Loucy (cell line): Measurements from ENCODE around the gene MTFR1L.

ENCODE experiments used
- H2AFZ ChIP-seq: fragments of 200-600 bp; sonication (generic); 2 replicates; pipeline ENCODE4 v1.6.0; 2016; ENCODE audit warnings: antibody characterized with exemption, mild to moderate bottlenecking, low read length, moderate library complexity
- H3F3A ChIP-seq: fragments of 200-600 bp; 2 replicates; pipeline ENCODE4 v1.6.0; 2016; ENCODE audit warnings: antibody characterized with exemption, low read depth, mild to moderate bottlenecking
- H3K27me3 ChIP-seq: fragments of 200-600 bp; sonication (generic); 2 replicates; pipeline ENCODE4 v1.6.1; 2014; ENCODE audit warnings: low read length, mild to moderate bottlenecking; ENCODE audit not compliant: insufficient read depth, poor library complexity, severe bottlenecking
- H3K36me3 ChIP-seq: fragments of 200-600 bp; sonication (generic); 2 replicates; pipeline ENCODE4 v1.6.1; 2016; ENCODE audit warnings: low read length; ENCODE audit not compliant: insufficient read depth
- H3K4me1 ChIP-seq: fragments of 200-600 bp; sonication (generic); 2 replicates; pipeline ENCODE4 v1.5.1; 2014; ENCODE audit warnings: low read length, mild to moderate bottlenecking; ENCODE audit not compliant: insufficient read depth, poor library complexity, severe bottlenecking
- H3K4me2 ChIP-seq: fragments of 200-600 bp; sonication (generic); 2 replicates; pipeline ENCODE4 v1.6.0; 2014; ENCODE audit warnings: antibody characterized with exemption, low read length, low read depth, mild to moderate bottlenecking; ENCODE audit not compliant: poor library complexity, severe bottlenecking
- H3K4me3 ChIP-seq: fragments of 200-600 bp; sonication (generic); 2 replicates; pipeline ENCODE4 v1.5.1; 2014; ENCODE audit warnings: low read length, mild to moderate bottlenecking, mixed read lengths; ENCODE audit not compliant: poor library complexity, severe bottlenecking
- H3K79me2 ChIP-seq: fragments of 200-600 bp; sonication (generic); 2 replicates; pipeline ENCODE4 v1.6.1; 2014; ENCODE audit warnings: low read length; ENCODE audit not compliant: insufficient read depth
- H3K9ac ChIP-seq: fragments of 200-600 bp; sonication (generic); 2 replicates; pipeline ENCODE4 v1.6.0; 2014; ENCODE audit warnings: mild to moderate bottlenecking, low read depth, low read length, moderate library complexity; ENCODE audit not compliant: poor library complexity, severe bottlenecking
- H3K9me2 ChIP-seq: fragments of 200-600 bp; sonication (generic); replicated peaks from 2 replicates; pipeline ENCODE4 v1.6.1; 2016; ENCODE audit warnings: low read depth, low read length, mixed read lengths
- H3K9me3 ChIP-seq: fragments of 200-600 bp; sonication (generic); 2 replicates; pipeline ENCODE4 v1.6.1; 2014; ENCODE audit warnings: mild to moderate bottlenecking, antibody characterized with exemption, low read length, low read depth; ENCODE audit not compliant: insufficient read depth
- H4K20me1 ChIP-seq: fragments of 200-600 bp; sonication (generic); 2 replicates; pipeline ENCODE4 v1.6.0; 2014; ENCODE audit warnings: antibody characterized with exemption, low read length, mild to moderate bottlenecking; ENCODE audit not compliant: insufficient read depth, poor library complexity, severe bottlenecking
- EZH2phosphoT487 ChIP-seq: fragments of 200-600 bp; IDR thresholded peaks from 2 replicates; pipeline ENCODE4 v1.6.1; 2018; ENCODE audit warnings: antibody characterized with exemption, mild to moderate bottlenecking, moderate library complexity, borderline replicate concordance
- TF ChIP-seq, protein P1 (sequence below): fragments of 200-600 bp; sonication (generic); conservative IDR thresholded peaks from 2 replicates; pipeline ENCODE4 v1.5.1; 2014; ENCODE audit warnings: mild to moderate bottlenecking, antibody characterized with exemption, low read length

MTFR1L gene

DNA sequence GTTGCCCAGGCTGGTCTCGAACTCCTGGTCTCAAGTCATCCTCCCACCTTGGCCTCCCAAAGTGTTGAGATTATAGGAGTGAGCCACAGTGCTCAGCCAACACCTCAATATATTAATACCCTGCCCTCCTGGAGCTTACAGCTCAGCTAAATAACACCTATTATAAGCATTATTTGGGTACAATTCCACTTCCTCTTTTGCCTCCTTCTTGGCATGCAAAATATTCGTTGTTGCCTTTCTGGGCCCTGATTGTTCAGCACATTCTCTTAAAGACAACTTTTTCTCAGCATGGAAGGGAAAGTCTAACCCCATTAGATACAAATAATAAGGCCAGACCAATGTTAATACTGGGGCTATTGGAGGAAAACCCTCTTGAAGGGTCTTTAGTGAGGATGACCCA is 53.0 kb downstream of the MTFR1L start:
- Histone ChIP-seq H3K9ac (no peak overlapping the region), H3K4me1 (peaks cover 13% of the 10 kb centered on the region)

DNA sequence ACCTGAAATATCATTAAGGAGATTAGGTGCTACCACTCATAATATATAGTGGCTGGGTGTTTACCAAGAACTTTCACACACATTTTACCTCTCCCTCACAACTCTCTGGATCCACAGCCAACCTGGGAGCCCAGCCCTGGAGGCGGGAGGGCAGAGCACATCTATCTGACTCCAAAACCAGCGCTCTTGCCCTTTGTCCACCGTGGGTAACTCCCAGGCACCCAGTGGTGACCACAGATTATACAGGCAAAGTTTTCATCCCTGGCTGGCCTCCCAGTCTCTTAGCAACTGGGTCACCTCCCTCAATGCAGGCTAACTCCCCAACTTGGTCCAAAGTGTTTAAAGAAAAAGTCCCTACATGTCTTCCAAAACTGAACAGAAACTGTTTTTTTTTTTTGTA is 53.4 kb downstream of the MTFR1L start:
- Histone ChIP-seq H4K20me1 (no peaks in the 10 kb centered on the region), H3K9me3 (no peaks in the 10 kb centered on the region), H3K27me3 (no peaks in the 10 kb centered on the region), H3K36me3 (no peaks in the 10 kb centered on the region), H3K4me2 (no peak overlapping the region), H2AFZ (no peak overlapping the region), H3F3A (no peaks in the 10 kb centered on the region), H3K79me2 (no peaks in the 10 kb centered on the region), H3K9ac (no peak overlapping the region), H3K4me1 (peaks cover 13% of the 10 kb centered on the region), H3K4me3 (no peak overlapping the region), H3K9me2 (no peaks in the 10 kb centered on the region)
- no peak for TF ChIP-seq EZH2phosphoT487
- TF ChIP-seq, protein P1, sequence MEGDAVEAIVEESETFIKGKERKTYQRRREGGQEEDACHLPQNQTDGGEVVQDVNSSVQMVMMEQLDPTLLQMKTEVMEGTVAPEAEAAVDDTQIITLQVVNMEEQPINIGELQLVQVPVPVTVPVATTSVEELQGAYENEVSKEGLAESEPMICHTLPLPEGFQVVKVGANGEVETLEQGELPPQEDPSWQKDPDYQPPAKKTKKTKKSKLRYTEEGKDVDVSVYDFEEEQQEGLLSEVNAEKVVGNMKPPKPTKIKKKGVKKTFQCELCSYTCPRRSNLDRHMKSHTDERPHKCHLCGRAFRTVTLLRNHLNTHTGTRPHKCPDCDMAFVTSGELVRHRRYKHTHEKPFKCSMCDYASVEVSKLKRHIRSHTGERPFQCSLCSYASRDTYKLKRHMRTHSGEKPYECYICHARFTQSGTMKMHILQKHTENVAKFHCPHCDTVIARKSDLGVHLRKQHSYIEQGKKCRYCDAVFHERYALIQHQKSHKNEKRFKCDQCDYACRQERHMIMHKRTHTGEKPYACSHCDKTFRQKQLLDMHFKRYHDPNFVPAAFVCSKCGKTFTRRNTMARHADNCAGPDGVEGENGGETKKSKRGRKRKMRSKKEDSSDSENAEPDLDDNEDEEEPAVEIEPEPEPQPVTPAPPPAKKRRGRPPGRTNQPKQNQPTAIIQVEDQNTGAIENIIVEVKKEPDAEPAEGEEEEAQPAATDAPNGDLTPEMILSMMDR, result no peak

More for the DNA sequence above, 53.0 kb downstream of the MTFR1L start:
- H3F3A ChIP-seq, result no peaks in the 10 kb centered on the region
- TF ChIP-seq EZH2phosphoT487, result no peak
- TF ChIP-seq, protein P1, result no peak
- H3K27me3 ChIP-seq, result no peaks in the 10 kb centered on the region
- no peak overlapping the region for H2AFZ ChIP-seq
- no peaks in the 10 kb centered on the region for H3K79me2 ChIP-seq
- no peak overlapping the region for H3K4me2 ChIP-seq
- H3K9me2 ChIP-seq, result no peaks in the 10 kb centered on the region
- no peaks in the 10 kb centered on the region for H3K36me3 ChIP-seq
- no peak overlapping the region for H3K4me3 ChIP-seq
- H3K9me3 ChIP-seq, result no peaks in the 10 kb centered on the region
- no peaks in the 10 kb centered on the region for H4K20me1 ChIP-seq

DNA sequence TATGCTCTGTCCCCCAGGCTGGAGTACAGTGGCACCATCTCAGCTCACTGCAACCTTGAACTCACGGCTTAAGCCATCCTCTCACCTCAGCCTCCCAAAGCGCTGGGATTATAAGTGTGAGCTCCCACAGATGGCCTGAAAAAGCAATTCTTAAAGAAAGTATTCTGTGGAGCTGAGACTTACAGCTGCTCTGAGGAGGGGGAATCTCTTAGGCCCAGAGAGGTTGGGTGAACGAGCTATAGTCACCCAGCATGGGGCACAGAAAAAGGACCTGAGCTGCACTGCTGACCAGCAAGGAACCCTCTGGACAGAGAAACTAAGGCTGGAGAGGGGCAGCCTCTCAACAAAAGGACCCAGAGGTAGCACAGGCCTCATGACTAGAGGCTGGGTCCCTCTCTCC is 54.5 kb downstream of the MTFR1L start:
- Histone ChIP-seq H3K9me2 (no peaks in the 10 kb centered on the region), H3K9me3 (no peaks in the 10 kb centered on the region), H3K36me3 (no peaks in the 10 kb centered on the region), H3K9ac (no peak overlapping the region), H3K27me3 (no peaks in the 10 kb centered on the region), H2AFZ (no peak overlapping the region), H3K4me2 (no peak overlapping the region), H3K4me1 (peaks cover 13% of the 10 kb centered on the region), H3K79me2 (no peaks in the 10 kb centered on the region), H3F3A (no peaks in the 10 kb centered on the region), H4K20me1 (no peaks in the 10 kb centered on the region), H3K4me3 (no peak overlapping the region)
- TF ChIP-seq EZH2phosphoT487, result no peak
- TF ChIP-seq, protein P1, result no peak
